GM19452 (cell line): ENCODE measurements around the gene POLR2H.

Experiments used
- ATAC-seq: cut with Tn5 transposase; IDR thresholded peaks from one replicate; pipeline ENCODE4 v1.9.1; 2021; ENCODE audit not compliant: unreplicated experiment

Gene POLR2H

GRCh38 chr3:184384856-184385422 is 23.4 kb downstream of the POLR2H start:
- no peak for ATAC-seq

DNA sequence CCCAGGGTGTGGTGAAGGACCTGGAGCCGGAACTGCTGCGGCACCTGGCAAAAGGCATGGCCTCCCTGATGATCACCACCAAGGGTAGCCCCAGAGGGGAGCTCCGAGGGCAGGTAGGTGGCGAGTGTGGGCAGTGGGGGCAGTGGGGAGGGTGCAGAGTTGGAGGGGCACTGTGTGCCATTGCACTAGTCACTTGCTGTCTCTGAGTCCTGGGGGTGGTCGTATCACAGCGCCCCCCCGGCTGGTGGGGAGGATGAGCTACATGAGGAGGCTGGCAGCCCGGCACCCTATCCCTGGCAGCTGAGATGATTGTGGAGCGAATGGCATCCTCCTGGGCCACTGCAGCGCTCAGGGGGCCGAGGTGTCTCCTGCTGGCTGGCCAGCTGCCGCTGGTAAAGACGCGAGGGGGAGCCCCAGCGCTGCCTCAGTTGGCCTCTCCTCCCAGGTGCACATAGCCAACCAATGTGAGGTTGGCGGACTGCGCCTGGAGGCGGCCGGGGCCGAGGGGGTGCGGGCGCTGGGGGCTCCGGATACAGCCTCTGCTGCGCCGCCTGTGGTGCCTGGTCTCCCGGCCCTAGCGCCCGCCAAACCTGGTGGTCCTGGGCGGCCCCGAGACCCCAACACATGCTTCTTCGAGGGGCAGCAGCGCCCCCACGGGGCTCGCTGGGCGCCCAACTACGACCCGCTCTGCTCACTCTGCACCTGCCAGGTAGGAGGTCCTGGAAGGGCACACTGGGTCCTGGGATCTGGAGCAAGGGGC is 24.7 kb downstream of the POLR2H start:
- no peak for ATAC-seq

GRCh38 chr3:184387174-184387714 is 25.7 kb downstream of the POLR2H start:
- ATAC-seq, result no peak

GRCh38 chr3:184388164-184388935 is 26.8 kb downstream of the POLR2H start:
- ATAC-seq, result no peak

DNA sequence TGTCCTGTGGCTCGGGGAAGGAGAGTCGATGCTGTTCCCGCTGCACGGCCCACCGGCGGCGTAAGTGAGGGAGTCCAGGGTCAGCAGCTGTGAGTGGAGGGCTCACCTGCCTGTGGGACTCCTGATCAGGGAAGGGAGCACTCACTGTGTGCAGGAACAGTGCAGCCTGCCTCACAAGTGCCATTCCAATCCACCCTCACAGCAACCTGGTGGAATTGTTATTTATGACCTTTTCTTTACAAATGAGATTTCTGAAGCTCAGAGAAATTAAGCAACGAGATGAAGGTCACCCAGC is 27.4 kb downstream of the POLR2H start:
- ATAC-seq, result no peak

DNA sequence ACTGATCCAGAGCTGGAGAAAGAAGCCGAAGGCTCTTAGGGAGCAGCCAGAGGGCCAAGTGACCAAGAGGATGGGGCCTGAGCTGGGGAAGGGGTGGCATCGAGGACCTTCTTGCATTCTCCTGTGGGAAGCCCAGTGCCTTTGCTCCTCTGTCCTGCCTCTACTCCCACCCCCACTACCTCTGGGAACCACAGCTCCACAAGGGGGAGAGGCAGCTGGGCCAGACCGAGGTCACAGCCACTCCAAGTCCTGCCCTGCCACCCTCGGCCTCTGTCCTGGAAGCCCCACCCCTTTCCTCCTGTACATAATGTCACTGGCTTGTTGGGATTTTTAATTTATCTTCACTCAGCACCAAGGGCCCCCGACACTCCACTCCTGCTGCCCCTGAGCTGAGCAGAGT is 27.9 kb downstream of the POLR2H start:
- no peak for ATAC-seq

- no peak for ATAC-seq
Observed at GRCh38 chr3:184389935-184390528, 28.5 kb downstream of the POLR2H start.

GRCh38 chr3:184391266-184391665 is 29.8 kb downstream of the POLR2H start:
- ATAC-seq, result no peak

DNA sequence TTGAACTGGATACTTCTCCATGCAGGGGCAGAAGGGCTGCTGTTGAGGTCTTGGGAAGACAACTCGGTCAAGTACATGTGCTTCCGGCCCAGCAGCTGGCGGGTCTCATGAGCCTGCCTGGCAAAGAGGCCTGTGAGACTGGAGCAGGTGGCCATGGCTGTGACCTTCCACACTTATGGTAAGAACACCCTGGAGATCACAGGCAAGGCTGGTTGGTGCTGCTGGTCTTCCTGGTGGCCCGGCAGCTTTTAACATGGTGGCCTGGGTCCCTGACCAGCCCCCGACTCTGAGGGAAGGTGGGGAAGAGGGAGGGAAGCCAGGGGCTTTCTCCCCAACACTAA is 33.8 kb downstream of the POLR2H start:
- ATAC-seq, result no peak

DNA sequence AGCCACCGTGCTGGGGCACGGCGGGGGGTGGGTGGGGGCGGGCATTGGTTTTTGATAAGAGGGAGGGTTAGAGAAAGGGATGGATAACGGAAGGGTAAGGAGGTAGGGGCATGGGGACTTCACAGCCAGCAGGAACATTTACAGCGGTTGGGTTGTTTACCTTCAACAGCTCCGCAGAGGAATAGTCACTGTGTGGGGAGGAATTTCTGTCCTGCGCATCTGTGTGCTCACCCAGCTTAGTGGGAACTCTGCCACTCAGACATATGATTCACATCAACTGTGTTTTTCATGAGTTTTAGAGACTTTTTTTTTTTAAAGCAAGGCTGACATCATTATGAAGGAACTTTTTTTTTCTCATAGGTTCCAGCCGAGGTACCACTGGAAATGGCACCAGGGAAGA is 37.9 kb downstream of the POLR2H start:
- no peak for ATAC-seq

GRCh38 chr3:184405075-184406030 is 43.8 kb downstream of the POLR2H start:
- ATAC-seq, result no peak

DNA sequence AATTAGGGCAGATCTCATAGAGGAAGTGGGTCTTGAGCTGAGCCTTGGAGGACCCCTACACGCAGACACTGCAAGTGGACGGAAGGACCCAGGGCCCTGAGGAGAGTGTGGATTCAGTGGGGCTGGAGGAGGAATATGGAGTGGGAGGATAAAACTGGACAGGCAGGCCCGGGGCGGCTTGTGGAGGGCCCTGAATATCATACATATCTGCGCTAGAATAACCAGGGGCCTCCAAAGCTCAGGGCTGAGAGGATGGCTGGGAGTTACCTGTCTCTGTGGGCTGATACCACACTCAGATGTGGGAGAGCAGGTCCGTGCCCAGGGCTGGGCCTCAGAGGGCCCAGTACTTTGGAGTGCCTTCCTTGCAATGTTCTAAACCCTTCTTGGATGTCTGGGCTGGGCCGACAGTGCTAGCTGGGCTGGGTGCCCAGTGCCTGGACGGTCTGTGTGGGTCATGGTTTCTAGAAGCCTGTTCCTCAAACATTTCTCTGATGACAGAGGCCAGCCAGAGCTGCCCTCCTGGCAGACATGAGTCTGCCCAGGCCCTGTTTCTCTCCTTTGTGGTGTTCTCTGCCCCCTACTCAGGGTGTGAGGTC is 47.9 kb downstream of the POLR2H start:
- ATAC-seq, result no peak

DNA sequence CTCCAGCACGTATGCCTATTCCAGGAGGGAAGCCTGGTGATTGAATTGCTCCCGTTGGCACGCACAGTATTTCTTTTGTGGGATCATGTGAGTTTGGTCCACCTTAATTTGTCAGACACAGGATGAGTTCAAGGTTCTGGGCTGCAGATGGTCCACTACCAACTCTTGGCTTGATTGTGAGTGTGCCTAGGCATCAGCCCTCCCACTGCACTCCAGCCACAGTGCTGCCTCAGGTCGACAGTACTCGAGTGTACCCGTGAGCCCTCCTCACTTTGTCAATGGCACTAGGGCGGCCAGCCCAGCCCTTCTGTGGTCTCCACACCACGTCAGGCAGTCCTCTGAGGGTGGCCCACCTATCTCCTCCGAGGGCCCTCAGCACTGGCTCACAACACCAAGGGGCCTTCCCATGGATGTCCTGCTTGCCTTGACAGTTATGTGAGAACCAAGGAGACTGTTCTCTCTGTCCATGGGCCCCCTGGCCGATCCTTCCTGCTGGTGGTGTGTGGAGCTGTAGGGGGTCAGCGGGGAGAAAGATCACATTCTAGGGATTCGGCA is 48.5 kb downstream of the POLR2H start:
- ATAC-seq, result no peak

DNA sequence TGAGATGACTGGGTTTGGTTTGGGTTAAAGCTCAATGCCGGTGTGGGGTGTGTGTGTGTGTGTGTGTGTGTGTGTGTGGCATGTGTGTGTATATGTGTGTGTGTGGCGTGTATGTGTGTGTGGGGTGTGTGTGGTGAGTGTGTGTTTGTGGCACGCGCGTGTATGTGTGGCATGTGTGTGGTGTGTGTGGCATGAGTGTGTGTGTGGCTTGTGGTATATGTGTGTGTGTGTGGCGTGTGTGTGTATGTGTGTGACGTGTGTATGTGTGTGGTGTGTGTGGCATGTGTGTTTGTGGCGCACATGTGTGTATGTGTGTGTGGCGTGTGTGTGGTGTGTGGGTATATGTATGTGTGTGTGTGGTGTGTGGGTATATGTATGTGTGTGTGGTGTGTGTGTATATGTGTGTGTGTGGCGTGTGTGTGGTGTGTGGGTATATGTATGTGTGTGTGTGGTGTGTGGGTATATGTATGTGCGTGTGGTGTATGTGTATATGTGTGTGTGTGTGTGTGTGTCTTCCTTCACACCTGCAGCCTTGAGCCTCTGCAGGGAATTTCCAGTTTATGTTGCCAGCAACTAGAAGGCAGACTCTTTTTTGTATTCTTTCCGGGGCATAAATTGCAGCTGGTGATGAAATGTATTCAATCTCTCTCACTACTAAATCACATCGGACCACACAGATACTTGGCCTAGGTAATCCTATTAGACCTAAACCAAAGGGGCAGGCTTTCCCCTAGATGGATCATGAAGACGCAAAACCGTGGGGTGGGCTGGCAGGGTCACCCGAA is 53.1 kb downstream of the POLR2H start:
- ATAC-seq, result no peak

GRCh38 chr3:184415203-184415490 is 53.6 kb downstream of the POLR2H start:
- ATAC-seq, result no peak

DNA sequence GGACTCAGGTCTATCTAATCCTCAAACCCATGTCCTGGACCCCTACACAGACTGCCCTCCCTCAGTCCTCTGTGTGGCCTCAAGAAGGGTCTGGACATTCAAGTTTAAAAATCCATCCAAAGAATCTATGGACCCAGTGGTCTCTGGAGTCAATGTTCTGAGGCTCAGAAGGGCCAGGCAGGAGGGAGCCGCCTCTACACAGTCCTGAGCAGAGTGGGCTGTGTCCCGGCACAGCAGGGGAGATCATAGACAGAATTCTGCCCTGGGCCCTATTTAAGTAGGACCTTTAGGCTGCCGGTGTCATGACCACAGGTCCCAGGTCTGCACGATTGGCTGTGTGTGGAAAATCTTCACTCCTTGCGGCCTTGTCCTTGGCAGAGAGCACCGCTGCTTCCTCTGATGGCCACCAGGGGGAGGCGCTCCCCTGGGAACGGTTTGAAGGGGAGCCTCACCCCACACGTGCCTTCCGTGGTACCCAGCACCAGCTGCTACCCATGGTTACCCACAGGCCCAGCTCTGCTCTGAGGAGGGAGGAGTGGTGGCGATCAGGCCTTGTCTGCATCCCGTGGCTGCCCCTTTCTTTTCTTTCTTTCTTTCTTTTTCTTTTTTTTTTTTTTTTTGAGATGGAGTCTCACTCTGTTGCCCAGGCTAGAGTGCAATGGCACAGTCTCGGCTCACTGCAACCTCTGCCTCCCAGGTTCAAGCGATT is 56.3 kb downstream of the POLR2H start:
- peak; percentile 70 for ATAC-seq
